PC-3 (cell line): ENCODE results near the gene UNC13C. TPM values are rescaled to one million over a fixed set of nuclear protein-coding genes. Genes with fewer than 3 reads are reported as not detected.

Source experiments
- ATAC-seq: fragments of 200-7000 bp; cut with Tn5 transposase; 2 replicates; pipeline ENCODE4 v1.9.1; 2020; ENCODE audit warnings: mild to moderate bottlenecking, moderate library complexity
- BruUV-seq: library from RNA; stranded (reverse); fragments of 400-500 nt; replicated peaks from 2 replicates; lab custom pipeline; 2021; lab: Mats Ljungman, UMichigan
- CTCF ChIA-PET: fragments of 300-600 bp; sonication (Branson Sonifier 250); formaldehyde crosslinking; loops from one replicate; lab custom pipeline; 2022; ENCODE audit warnings: antibody characterized with exemption; lab: Charles Lee
- POLR2A ChIA-PET: fragments of 300-600 bp; sonication (Branson Sonifier 250); formaldehyde crosslinking; loops from one replicate; lab custom pipeline; 2022; ENCODE audit warnings: antibody characterized with exemption; ENCODE audit not compliant: unreplicated experiment; lab: Charles Lee
- DNase-seq: peaks from one replicate; pipeline ENCODE4 v3.0.0-alpha.2; 2015
- H2AFZ ChIP-seq: fragments of 300-600 bp; sonication (generic); 2 replicates; pipeline ENCODE4 v1.6.0; 2016; ENCODE audit warnings: antibody characterized with exemption, low read length
- H3F3A ChIP-seq: fragments of 300-600 bp; sonication (generic); one replicate; pipeline ENCODE4 v1.6.0; 2017; ENCODE audit warnings: antibody characterized with exemption, low read length, control low read depth, mild to moderate bottlenecking; ENCODE audit not compliant: unreplicated experiment
- H3K27ac ChIP-seq: fragments of 300-600 bp; sonication (generic); 2 replicates; pipeline ENCODE4 v1.5.1; 2016; ENCODE audit warnings: mild to moderate bottlenecking, low read length
- H3K27me3 ChIP-seq: fragments of 300-600 bp; sonication (generic); 2 replicates; pipeline ENCODE4 v1.6.1; 2016; ENCODE audit warnings: low read length, mixed read lengths
- H3K36me3 ChIP-seq: fragments of 300-600 bp; sonication (generic); 2 replicates; pipeline ENCODE4 v1.6.1; 2016; ENCODE audit warnings: low read depth, mixed run types, low read length, mixed read lengths
- H3K4me1 ChIP-seq: fragments of 300-600 bp; sonication (generic); 2 replicates; pipeline ENCODE4 v1.5.1; 2016; ENCODE audit warnings: low read length; ENCODE audit not compliant: insufficient read depth
- H3K4me2 ChIP-seq: fragments of 300-600 bp; sonication (generic); 2 replicates; pipeline ENCODE4 v1.6.0; 2016; ENCODE audit warnings: low read length
- H3K4me3 ChIP-seq: fragments of 300-600 bp; sonication (generic); 2 replicates; pipeline ENCODE4 v1.5.1; 2016; ENCODE audit warnings: mild to moderate bottlenecking, low read length, mixed read lengths
- H3K79me2 ChIP-seq: fragments of 300-600 bp; sonication (generic); 2 replicates; pipeline ENCODE4 v1.6.1; 2017; ENCODE audit warnings: low read length, mixed read lengths
- H3K9ac ChIP-seq: fragments of 300-600 bp; sonication (generic); 2 replicates; pipeline ENCODE4 v1.6.0; 2016; ENCODE audit warnings: mild to moderate bottlenecking, low read length
- H3K9me2 ChIP-seq: fragments of 300-600 bp; sonication (generic); replicated peaks from 2 replicates; pipeline ENCODE4 v1.6.1; 2016; ENCODE audit warnings: mixed run types, low read length, mixed read lengths
- H3K9me3 ChIP-seq: fragments of 300-600 bp; sonication (generic); 2 replicates; pipeline ENCODE4 v1.6.1; 2016; ENCODE audit warnings: low read length, mixed read lengths
- H4K20me1 ChIP-seq: fragments of 300-600 bp; sonication (generic); 2 replicates; pipeline ENCODE4 v1.6.1; 2016; ENCODE audit warnings: low read length, mixed read lengths
- EZH2 ChIP-seq: fragments of 300-600 bp; sonication (generic); IDR thresholded peaks from one replicate; pipeline ENCODE4 v1.6.1; 2017; ENCODE audit warnings: antibody characterized with exemption, mild to moderate bottlenecking, low read length; ENCODE audit not compliant: unreplicated experiment
- EZH2phosphoT487 ChIP-seq: fragments of 300-600 bp; sonication (generic); IDR thresholded peaks from 2 replicates; pipeline ENCODE4 v1.6.1; 2018; ENCODE audit warnings: mild to moderate bottlenecking, antibody characterized with exemption, low read length, borderline replicate concordance
- intact Hi-C: fragments of 100-400 bp; cut with micrococcal nuclease; formaldehyde crosslinking; loops from 2 replicates; pipeline ENCODE4 v1.9.0; 2023
- total RNA-seq: library from RNA; depleted of rRNA; stranded (reverse); fragments of >200 nt; gene quantifications from 2 replicates; pipeline ENCODE4 v1.2.3, GENCODE V29; 2014
- TF ChIP-seq, protein P1 (sequence below): fragments of 300-600 bp; sonication (generic); conservative IDR thresholded peaks from 2 replicates; pipeline ENCODE4 v1.5.1; 2017; ENCODE audit warnings: antibody characterized with exemption, low read depth, mild to moderate bottlenecking, low read length

The UNC13C gene
- total RNA-seq, 1 experiment from 2014 or later = not detected

DNA sequence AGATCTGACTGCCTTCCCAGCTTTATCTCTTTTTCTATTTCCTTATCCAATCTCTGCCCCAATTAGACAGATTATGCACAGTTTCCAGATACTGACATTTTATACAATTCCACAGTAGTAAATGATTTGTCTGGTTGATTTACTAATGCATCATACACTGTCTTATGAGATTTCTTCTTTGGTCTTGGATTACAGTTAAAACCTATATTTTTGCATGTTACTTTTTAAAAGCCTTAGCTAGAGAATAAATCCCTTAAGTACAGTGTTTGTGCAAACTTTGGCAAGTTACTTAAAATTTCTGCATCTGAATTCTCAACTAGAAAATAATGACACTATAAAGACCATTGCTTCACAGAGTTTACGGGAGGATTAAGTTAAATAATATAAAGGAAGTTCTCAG lies 6.0 kb downstream of the UNC13C start:
- no peak overlapping the region for H3K4me2 ChIP-seq
- ATAC-seq (no peak), DNase-seq (no peak)
- no peaks in the 10 kb centered on the region for H3K4me1 ChIP-seq
- no peaks in the 10 kb centered on the region for H3K36me3 ChIP-seq
- H3K9me2 ChIP-seq = no peaks in the 10 kb centered on the region
- peaks cover 2% of the 10 kb centered on the region; the same call in 1 of the 2 replicates for H3K27me3 ChIP-seq
- TF ChIP-seq, protein P1, sequence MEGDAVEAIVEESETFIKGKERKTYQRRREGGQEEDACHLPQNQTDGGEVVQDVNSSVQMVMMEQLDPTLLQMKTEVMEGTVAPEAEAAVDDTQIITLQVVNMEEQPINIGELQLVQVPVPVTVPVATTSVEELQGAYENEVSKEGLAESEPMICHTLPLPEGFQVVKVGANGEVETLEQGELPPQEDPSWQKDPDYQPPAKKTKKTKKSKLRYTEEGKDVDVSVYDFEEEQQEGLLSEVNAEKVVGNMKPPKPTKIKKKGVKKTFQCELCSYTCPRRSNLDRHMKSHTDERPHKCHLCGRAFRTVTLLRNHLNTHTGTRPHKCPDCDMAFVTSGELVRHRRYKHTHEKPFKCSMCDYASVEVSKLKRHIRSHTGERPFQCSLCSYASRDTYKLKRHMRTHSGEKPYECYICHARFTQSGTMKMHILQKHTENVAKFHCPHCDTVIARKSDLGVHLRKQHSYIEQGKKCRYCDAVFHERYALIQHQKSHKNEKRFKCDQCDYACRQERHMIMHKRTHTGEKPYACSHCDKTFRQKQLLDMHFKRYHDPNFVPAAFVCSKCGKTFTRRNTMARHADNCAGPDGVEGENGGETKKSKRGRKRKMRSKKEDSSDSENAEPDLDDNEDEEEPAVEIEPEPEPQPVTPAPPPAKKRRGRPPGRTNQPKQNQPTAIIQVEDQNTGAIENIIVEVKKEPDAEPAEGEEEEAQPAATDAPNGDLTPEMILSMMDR = no peak
- TF ChIP-seq EZH2phosphoT487 (no peak), EZH2 (no peak)
- no peaks in the 10 kb centered on the region for H3K9me3 ChIP-seq
- CTCF ChIA-PET = no interaction called here
- no peak overlapping the region for H3K27ac ChIP-seq
- intact Hi-C loops = no loop called here
- H3F3A ChIP-seq = no peaks in the 10 kb centered on the region
- no TSS peak for BruUV-seq
- no peaks in the 10 kb centered on the region for H3K79me2 ChIP-seq
- no peak overlapping the region for H3K4me3 ChIP-seq
- no peak overlapping the region for H3K9ac ChIP-seq
- H2AFZ ChIP-seq = no peak overlapping the region
- POLR2A ChIA-PET = no interaction called here
- H4K20me1 ChIP-seq = no peaks in the 10 kb centered on the region

DNA sequence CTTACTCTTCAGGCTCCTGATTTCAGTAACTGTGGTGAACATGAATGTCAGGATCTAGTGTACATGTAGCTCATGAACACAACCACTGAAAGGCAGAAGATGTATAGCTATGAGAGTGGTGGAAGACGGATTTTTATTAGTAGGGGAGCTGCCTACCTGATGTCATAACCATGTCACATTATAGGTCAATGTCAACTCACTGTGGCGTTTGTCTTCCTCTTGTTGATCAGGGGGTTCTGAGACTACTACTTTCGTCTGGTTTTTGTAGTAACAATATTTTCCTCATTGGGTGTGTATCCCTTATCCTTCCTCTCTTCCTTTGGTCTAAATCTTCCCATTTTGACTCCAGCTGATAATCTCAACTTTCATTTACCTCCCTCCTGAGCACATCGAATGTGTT lies 7.3 kb downstream of the UNC13C start:
- no peak overlapping the region for H3K9ac ChIP-seq
- DNase-seq = no peak
- no peak for ATAC-seq
- no peak overlapping the region for H3K4me3 ChIP-seq
- intact Hi-C loops = no loop called here
- H3F3A ChIP-seq = no peaks in the 10 kb centered on the region
- no peaks in the 10 kb centered on the region for H3K4me1 ChIP-seq
- H4K20me1 ChIP-seq = no peaks in the 10 kb centered on the region
- no peak overlapping the region for H3K4me2 ChIP-seq
- ChIA-PET POLR2A (no interaction called here), CTCF (no interaction called here)
- no peaks in the 10 kb centered on the region for H3K27me3 ChIP-seq
- no peaks in the 10 kb centered on the region for H3K9me3 ChIP-seq
- no peak for TF ChIP-seq EZH2
- TF ChIP-seq, protein P1 = no peak
- no peak for TF ChIP-seq EZH2phosphoT487
- BruUV-seq = no TSS peak
- no peaks in the 10 kb centered on the region for H3K36me3 ChIP-seq
- no peaks in the 10 kb centered on the region for H3K79me2 ChIP-seq
- H3K27ac ChIP-seq = no peak overlapping the region
- H3K9me2 ChIP-seq = no peaks in the 10 kb centered on the region
- H2AFZ ChIP-seq = no peak overlapping the region

DNA sequence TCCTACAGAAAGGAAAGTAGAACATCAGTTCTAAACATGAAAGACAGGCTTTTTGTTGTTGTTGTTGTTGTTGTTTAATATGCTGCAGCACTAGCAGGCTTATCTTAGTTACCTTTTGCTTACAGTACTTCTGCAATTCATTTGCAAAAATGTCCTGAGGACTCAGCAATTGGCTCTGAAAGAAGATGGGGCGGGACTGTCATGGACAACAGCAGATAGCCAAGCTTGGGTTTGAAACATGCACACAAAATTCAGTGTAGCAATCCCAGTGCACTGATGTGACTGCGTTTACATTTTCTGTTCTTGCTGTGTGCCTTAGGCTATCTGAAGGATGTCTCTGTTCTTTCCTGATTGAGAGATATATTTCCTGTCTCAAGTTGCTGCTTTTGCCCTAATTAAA lies 9.2 kb downstream of the UNC13C start:
- Histone ChIP-seq H3K9ac (no peak overlapping the region), H3K27me3 (no peaks in the 10 kb centered on the region), H3K9me3 (no peaks in the 10 kb centered on the region), H4K20me1 (no peaks in the 10 kb centered on the region), H3K27ac (no peak overlapping the region), H3F3A (no peaks in the 10 kb centered on the region), H3K4me1 (no peaks in the 10 kb centered on the region), H3K4me3 (no peak overlapping the region), H3K9me2 (no peaks in the 10 kb centered on the region), H2AFZ (no peak overlapping the region), H3K79me2 (no peaks in the 10 kb centered on the region), H3K4me2 (no peak overlapping the region), H3K36me3 (no peaks in the 10 kb centered on the region)
- intact Hi-C loops = no loop called here
- BruUV-seq = no TSS peak
- ChIA-PET POLR2A (no interaction called here), CTCF (no interaction called here)
- DNase-seq = no peak
- TF ChIP-seq, protein P1 = no peak
- no peak for TF ChIP-seq EZH2
- TF ChIP-seq EZH2phosphoT487 = no peak
- no peak for ATAC-seq
